IMR-90 (cell line): ENCODE measurements around the gene THOC3. TPM values are rescaled to one million over a fixed set of nuclear protein-coding genes. Genes with fewer than 3 reads are reported as not detected.
"Not testable (repeated sequence)": the region's sequence is repeated elsewhere in the genome, so short reads cannot be mapped to it uniquely, and the experiment has no call there.

Source experiments
- ATAC-seq: fragments of 200-7000 bp; cut with Tn5 transposase; 2 replicates; pipeline ENCODE4 v1.9.1; 2020; ENCODE audit warnings: low read depth, mild to moderate bottlenecking, moderate library complexity
- BruUV-seq: library from RNA; stranded (reverse); fragments of 400-500 nt; replicated peaks from 2 replicates; lab custom pipeline; 2021; lab: Mats Ljungman, UMichigan
- CTCF ChIA-PET: fragments of 300-600 bp; formaldehyde crosslinking; extraction: SDS; loops from one replicate; lab custom pipeline; 2021; ENCODE audit warnings: antibody characterized with exemption; lab: Yijun Ruan, JAX
- POLR2A ChIA-PET: fragments of 300-600 bp; sonication (Branson Sonifier 250); formaldehyde crosslinking; loops from one replicate; lab custom pipeline; 2022; ENCODE audit warnings: antibody characterized with exemption; ENCODE audit not compliant: unreplicated experiment; lab: Charles Lee
- DNase-seq: peaks from one replicate; pipeline ENCODE4 v3.0.0; 2013
- H2AFZ ChIP-seq: replicated peaks from 2 replicates; pipeline ENCODE3; 2013; ENCODE audit warnings: low read length, mild to moderate bottlenecking; ENCODE audit not compliant: poor library complexity
- H2AK5ac ChIP-seq: 2 replicates; pipeline ENCODE4 v1.6.1; 2013; ENCODE audit warnings: low read depth, low read length, inconsistent platforms
- H2AK9ac ChIP-seq: replicated peaks from 2 replicates; pipeline ENCODE3; 2013; ENCODE audit warnings: mild to moderate bottlenecking, low read depth, low read length, moderate library complexity; ENCODE audit not compliant: poor library complexity
- H2BK120ac ChIP-seq: 2 replicates; pipeline ENCODE4 v1.6.1; 2013; ENCODE audit warnings: low read depth, low read length, inconsistent platforms
- H2BK15ac ChIP-seq: 3 replicates; pipeline ENCODE4 v1.6.1; 2013; ENCODE audit warnings: low read depth, low read length, inconsistent platforms
- H2BK20ac ChIP-seq: 2 replicates; pipeline ENCODE4 v1.6.1; 2013; ENCODE audit warnings: low read depth, mild to moderate bottlenecking, inconsistent platforms, low read length, moderate library complexity
- H2BK5ac ChIP-seq: 2 replicates; pipeline ENCODE4 v1.6.1; 2013; ENCODE audit warnings: mild to moderate bottlenecking, low read depth, low read length, inconsistent platforms; ENCODE audit not compliant: poor library complexity, severe bottlenecking
- H3K14ac ChIP-seq: replicated peaks from 2 replicates; pipeline ENCODE4 v1.6.1; 2013; ENCODE audit warnings: low read depth, low read length, inconsistent platforms
- H3K18ac ChIP-seq: 2 replicates; pipeline ENCODE4 v1.6.1; 2013; ENCODE audit warnings: low read depth, low read length, control low read depth
- H3K23ac ChIP-seq: 2 replicates; pipeline ENCODE4 v1.6.1; 2013; ENCODE audit warnings: low read depth, low read length, inconsistent platforms
- H3K27ac ChIP-seq: 2 replicates; pipeline ENCODE4 v1.5.1; 2013; ENCODE audit warnings: mild to moderate bottlenecking, control low read depth, low read length; ENCODE audit not compliant: insufficient read depth
- H3K27me3 ChIP-seq: 2 replicates; pipeline ENCODE4 v1.6.1; 2013; ENCODE audit warnings: low read length; ENCODE audit not compliant: control insufficient read depth, insufficient read depth
- H3K36me3 ChIP-seq: 2 replicates; pipeline ENCODE4 v1.6.1; 2013; ENCODE audit warnings: low read length, mixed read lengths; ENCODE audit not compliant: control insufficient read depth, insufficient read depth
- H3K4ac ChIP-seq: 2 replicates; pipeline ENCODE4 v1.6.1; 2013; ENCODE audit warnings: low read depth, low read length, inconsistent platforms
- H3K4me1 ChIP-seq: 2 replicates; pipeline ENCODE4 v1.6.1; 2013; ENCODE audit warnings: low read length, mixed read lengths; ENCODE audit not compliant: control insufficient read depth, insufficient read depth
- H3K4me2 ChIP-seq: 2 replicates; pipeline ENCODE4 v1.6.1; 2013; ENCODE audit warnings: low read depth, mild to moderate bottlenecking, control low read depth, low read length, moderate library complexity
- H3K4me3 ChIP-seq: 2 replicates; pipeline ENCODE4 v1.5.1; 2013; ENCODE audit warnings: low read depth, mild to moderate bottlenecking, control low read depth, low read length, moderate library complexity; ENCODE audit not compliant: insufficient read depth
- H3K56ac ChIP-seq: 2 replicates; pipeline ENCODE4 v1.6.1; 2013; ENCODE audit warnings: low read length, inconsistent platforms; ENCODE audit not compliant: insufficient read depth; ENCODE audit errors: extremely low read depth
- H3K79me1 ChIP-seq, 2 experiments: 2 replicates each; pipeline ENCODE4 v1.6.1; 2013; ENCODE audit warnings: low read length in 2 of 2, inconsistent platforms in 1 of 2, low read depth in 1 of 2
- H3K9ac ChIP-seq: 2 replicates; pipeline ENCODE4 v1.6.1; 2013; ENCODE audit warnings: low read depth, low read length, control low read depth
- H3K9me1 ChIP-seq: 2 replicates; pipeline ENCODE4 v1.6.1; 2013; ENCODE audit warnings: low read length, inconsistent platforms; ENCODE audit not compliant: insufficient read depth
- H3K9me3 ChIP-seq: 2 replicates; pipeline ENCODE4 v1.6.1; 2013; ENCODE audit warnings: low read length; ENCODE audit not compliant: control insufficient read depth, insufficient read depth
- H4K20me1 ChIP-seq: 2 replicates; pipeline ENCODE4 v1.6.1; 2013; ENCODE audit warnings: low read length, inconsistent platforms; ENCODE audit not compliant: insufficient read depth
- H4K5ac ChIP-seq: 2 replicates; pipeline ENCODE4 v1.6.1; 2013; ENCODE audit warnings: mild to moderate bottlenecking, low read depth, low read length, control low read depth
- H4K8ac ChIP-seq, 2 experiments: 2 replicates each; pipeline ENCODE4 v1.6.1; 2013; ENCODE audit warnings: low read depth in 2 of 2, low read length in 2 of 2, control low read depth in 1 of 2, inconsistent platforms in 1 of 2
- H4K91ac ChIP-seq: 2 replicates; pipeline ENCODE4 v1.6.1; 2013; ENCODE audit warnings: low read depth, low read length, inconsistent platforms; ENCODE audit not compliant: insufficient read depth
- WGBS, 2 experiments: methylation state at CpG; one replicate each; pipeline versions ENCODE4 v1.1.5 to v1.1.7; 2013; ENCODE audit warnings: missing lambda C conversion rate in 2 of 2; ENCODE audit not compliant: insufficient read length in 1 of 2; ENCODE audit errors: extremely low coverage in 2 of 2; 5-methylcytosine and 5-hydroxymethylcytosine counted together
- dilution Hi-C: fragments of 300-500 bp; cut with HindIII; formaldehyde crosslinking; loops from one replicate; pipeline ENCODE4 v1.14.3; 2018; ENCODE audit warnings: low sequenced_read_pairs; ENCODE audit not compliant: unreplicated experiment
- in situ Hi-C: fragments of 300-500 bp; cut with MboI; formaldehyde crosslinking; loops from 3 replicates; pipeline ENCODE4 v1.14.3; 2019; ENCODE audit warnings: low sequenced_read_pairs, inconsistent platforms, mixed read lengths
- intact Hi-C: fragments of 100-400 bp; cut with micrococcal nuclease; formaldehyde crosslinking; loops from 2 replicates; pipeline ENCODE4 v1.10.0; 2022
- polyA plus RNA-seq, 3 experiments: library from polyadenylated mRNA; depleted of rRNA; stranded (reverse); fragments of >200 nt; gene quantifications; 2 replicates each; pipeline ENCODE4 v1.2.3, GENCODE V29; 2012; ENCODE audit warnings: low replicate concordance in 1 of 3
- total RNA-seq: library from RNA; depleted of rRNA; stranded (reverse); fragments of >200 nt; gene quantifications from 2 replicates; pipeline ENCODE4 v1.2.3, GENCODE V29; 2012

The THOC3 gene
- total and polyA plus RNA-seq, 2 of the 4 experiments (the other 2 are of a cell fraction): 87.9 to 114 TPM

DNA sequence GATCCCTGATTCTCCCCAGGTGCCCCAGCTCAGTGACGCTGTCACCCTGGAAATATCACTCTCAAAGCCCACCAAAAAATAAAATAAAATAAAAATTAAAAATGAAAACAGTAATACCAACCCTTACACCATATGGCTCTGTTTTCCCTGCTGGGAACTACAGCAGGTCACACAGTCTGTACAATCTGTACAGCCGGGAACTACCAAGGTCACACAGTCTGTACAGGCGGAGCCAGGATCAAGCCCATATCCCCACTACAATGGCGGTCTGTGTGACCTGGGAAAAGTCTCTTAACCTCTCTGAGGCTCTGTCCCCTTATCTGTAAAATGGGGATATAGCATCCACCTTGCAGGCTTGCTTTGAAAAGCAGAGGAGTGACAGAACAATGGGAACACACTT, 29.4 kb upstream of the THOC3 start:
- intact Hi-C loops, H3K79me1 ChIP-seq, H3K18ac ChIP-seq, H3K27ac ChIP-seq, H3K36me3 ChIP-seq, dilution Hi-C loops, DNase-seq, H4K20me1 ChIP-seq, H3K4me3 ChIP-seq, H2BK20ac ChIP-seq, in situ Hi-C loops, H3K9ac ChIP-seq, H2AK9ac ChIP-seq, H2BK5ac ChIP-seq, H3K9me3 ChIP-seq, H3K27me3 ChIP-seq, H3K14ac ChIP-seq, H3K4ac ChIP-seq, H2AK5ac ChIP-seq, H3K56ac ChIP-seq, CTCF ChIA-PET, H2BK120ac ChIP-seq, H4K5ac ChIP-seq, H3K4me2 ChIP-seq, BruUV-seq, H3K9me1 ChIP-seq, H4K91ac ChIP-seq, H4K8ac ChIP-seq, H2AFZ ChIP-seq, H3K4me1 ChIP-seq, H3K23ac ChIP-seq, POLR2A ChIA-PET, ATAC-seq, H2BK15ac ChIP-seq: not testable (repeated sequence)
- no CpG with 5 or more reads among the region's 4 CpGs for WGBS, 2 experiments

GRCh38 chr5:175996791-175997190, 28.7 kb upstream of the THOC3 start:
- H3K56ac ChIP-seq, POLR2A ChIA-PET, DNase-seq, H3K9me3 ChIP-seq, H3K23ac ChIP-seq, H3K4ac ChIP-seq, H2BK15ac ChIP-seq, H4K20me1 ChIP-seq, H3K4me3 ChIP-seq, H2BK5ac ChIP-seq, H2AK5ac ChIP-seq, H2AK9ac ChIP-seq, ATAC-seq, H2AFZ ChIP-seq, H4K8ac ChIP-seq, H3K27ac ChIP-seq, H2BK20ac ChIP-seq, BruUV-seq, H3K4me2 ChIP-seq, H4K91ac ChIP-seq, CTCF ChIA-PET, H3K79me1 ChIP-seq, H4K5ac ChIP-seq, H3K27me3 ChIP-seq, in situ Hi-C loops, H3K9me1 ChIP-seq, H3K14ac ChIP-seq, H3K4me1 ChIP-seq, H3K36me3 ChIP-seq, H3K9ac ChIP-seq, dilution Hi-C loops, H2BK120ac ChIP-seq, intact Hi-C loops, H3K18ac ChIP-seq: not testable (repeated sequence)
- no CpG with 5 or more reads among the region's 6 CpGs for WGBS, 2 experiments
